ENCODE data around the gene STN1. TPM values are rescaled to one million over a fixed set of nuclear protein-coding genes. Genes with fewer than 3 reads are reported as not detected.
A peak's percentile ranks its signal among the peaks of the same experiment; 100 is the strongest.

The STN1 gene
- total and polyA plus RNA-seq, 2 of the 4 experiments (the other 2 are of a cell fraction): 17.8 to 32.3 TPM

- Histone ChIP-seq H3K4ac (ENCODE audit: low read depth, low read length) (no peak overlapping the region), H3K79me1 (ENCODE audit: low read depth in 1 of 2, low read length in 2 of 2) (peaks cover 30 to 71% of the 10 kb centered on the region in 2 experiments), H4K5ac (ENCODE audit: low read depth, low read length) (no peak overlapping the region), H2BK5ac (ENCODE audit: low read depth, low read length, poor library complexity, severe bottlenecking) (no peak overlapping the region), H2BK20ac (ENCODE audit: low read depth, low read length) (no peak overlapping the region), H3K4me2 (ENCODE audit: low read depth, low read length) (no peak overlapping the region), H3K18ac (ENCODE audit: low read depth, low read length) (no peak overlapping the region), H3K27me3 (ENCODE audit: control insufficient read depth, insufficient read depth, low read length) (no peaks in the 10 kb centered on the region), H4K20me1 (ENCODE audit: insufficient read depth, low read length) (no peaks in the 10 kb centered on the region), H3K56ac (ENCODE audit: extremely low read depth, insufficient read depth, low read length) (no peak overlapping the region), H3K36me3 (ENCODE audit: control insufficient read depth, insufficient read depth, low read length) (no peaks in the 10 kb centered on the region), H2AK9ac (replicated peaks; ENCODE audit: low read depth, low read length, poor library complexity) (peak overlapping the region; percentile 26), H2AK5ac (ENCODE audit: low read depth, low read length) (no peak overlapping the region), H4K8ac (ENCODE audit: low read depth in 2 of 2, low read length in 2 of 2) (no peak overlapping the region), H2BK120ac (ENCODE audit: low read depth, low read length) (no peak overlapping the region), H3K9ac (ENCODE audit: low read depth, low read length) (no peak overlapping the region), H3K14ac (replicated peaks; ENCODE audit: low read depth, low read length) (no peak overlapping the region), H4K91ac (ENCODE audit: insufficient read depth, low read depth, low read length) (no peak overlapping the region), H3K4me3 (ENCODE audit: insufficient read depth, low read depth, low read length) (no peak overlapping the region), H2BK15ac (ENCODE audit: low read depth, low read length) (no peak overlapping the region), H3K4me1 (ENCODE audit: control insufficient read depth, insufficient read depth, low read length) (peaks cover 6% of the 10 kb centered on the region), H3K23ac (ENCODE audit: low read depth, low read length) (no peak overlapping the region), H3K27ac (ENCODE audit: insufficient read depth, low read length) (no peak overlapping the region), H3K9me1 (ENCODE audit: insufficient read depth, low read length) (peaks cover 4% of the 10 kb centered on the region), H3K9me3 (ENCODE audit: control insufficient read depth, insufficient read depth, low read length) (no peaks in the 10 kb centered on the region), H2AFZ (replicated peaks; ENCODE audit: low read length, poor library complexity) (no peak overlapping the region)
- DNase-seq (no peak), ATAC-seq (ENCODE audit: low read depth) (no peak)
- BruUV-seq (replicated peaks): no TSS peak
- WGBS, 2 experiments (ENCODE audit: extremely low coverage in 2 of 2, insufficient read length in 1 of 2): no CpG with 5 or more reads among the region's 7 CpGs
- no peak for TF ChIP-seq RAD21 (IDR thresholded peaks at IDR 0.05; ENCODE audit: low read length)
- TF ChIP-seq, protein P1, sequence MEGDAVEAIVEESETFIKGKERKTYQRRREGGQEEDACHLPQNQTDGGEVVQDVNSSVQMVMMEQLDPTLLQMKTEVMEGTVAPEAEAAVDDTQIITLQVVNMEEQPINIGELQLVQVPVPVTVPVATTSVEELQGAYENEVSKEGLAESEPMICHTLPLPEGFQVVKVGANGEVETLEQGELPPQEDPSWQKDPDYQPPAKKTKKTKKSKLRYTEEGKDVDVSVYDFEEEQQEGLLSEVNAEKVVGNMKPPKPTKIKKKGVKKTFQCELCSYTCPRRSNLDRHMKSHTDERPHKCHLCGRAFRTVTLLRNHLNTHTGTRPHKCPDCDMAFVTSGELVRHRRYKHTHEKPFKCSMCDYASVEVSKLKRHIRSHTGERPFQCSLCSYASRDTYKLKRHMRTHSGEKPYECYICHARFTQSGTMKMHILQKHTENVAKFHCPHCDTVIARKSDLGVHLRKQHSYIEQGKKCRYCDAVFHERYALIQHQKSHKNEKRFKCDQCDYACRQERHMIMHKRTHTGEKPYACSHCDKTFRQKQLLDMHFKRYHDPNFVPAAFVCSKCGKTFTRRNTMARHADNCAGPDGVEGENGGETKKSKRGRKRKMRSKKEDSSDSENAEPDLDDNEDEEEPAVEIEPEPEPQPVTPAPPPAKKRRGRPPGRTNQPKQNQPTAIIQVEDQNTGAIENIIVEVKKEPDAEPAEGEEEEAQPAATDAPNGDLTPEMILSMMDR (conservative IDR thresholded peaks at IDR 0.05; ENCODE audit: low read depth, low read length): no peak
- no peak for TF ChIP-seq MAZ (IDR thresholded peaks at IDR 0.05; ENCODE audit: borderline replicate concordance, low read depth, low read length)
- TF ChIP-seq FOS (IDR thresholded peaks at IDR 0.05; ENCODE audit: low read depth, low read length): no peak
- no peak for TF ChIP-seq BHLHE40 (IDR thresholded peaks at IDR 0.05; ENCODE audit: low read depth, low read length)
- intact Hi-C loops (cut with micrococcal nuclease): no loop called here
- dilution Hi-C loops (cut with HindIII; ENCODE audit: low sequenced_read_pairs, unreplicated experiment): no loop called here
- POLR2A ChIA-PET (ENCODE audit: unreplicated experiment): no interaction called here
- in situ Hi-C loops (cut with MboI; ENCODE audit: low sequenced_read_pairs): no loop called here
- CTCF ChIA-PET: no interaction called here
Observed at GRCh38 chr10:103841519-103841918, 76.5 kb downstream of the STN1 start.

Measured in IMR-90 (cell line).